NCI-H2171 (cell line): ENCODE measurements around the gene CABLES2.

Experiments used
- DNase-seq: peaks from one replicate; lab custom pipeline; 2025; lab: John Stamatoyannopoulos, UW

Gene CABLES2

GRCh38 chr20:62417981-62418708 is 11.1 kb upstream of the CABLES2 start:
- no peak for DNase-seq

GRCh38 chr20:62416651-62417637 is 9.9 kb upstream of the CABLES2 start:
- DNase-seq: no peak

- DNase-seq: no peak
Observed at GRCh38 chr20:62415354-62416111, 8.4 kb upstream of the CABLES2 start.

GRCh38 chr20:62413896-62414481 is 6.9 kb upstream of the CABLES2 start:
- no peak for DNase-seq

GRCh38 chr20:62413025-62413570 is 6.0 kb upstream of the CABLES2 start:
- DNase-seq: no peak

- DNase-seq: no peak
Observed at GRCh38 chr20:62412194-62413024, 5.3 kb upstream of the CABLES2 start.

- DNase-seq: no peak
Observed at GRCh38 chr20:62411479-62412193, 4.6 kb upstream of the CABLES2 start.

GRCh38 chr20:62410746-62411478 is 3.8 kb upstream of the CABLES2 start:
- no peak for DNase-seq

GRCh38 chr20:62409931-62410745 is 3.1 kb upstream of the CABLES2 start:
- DNase-seq: peak; percentile 53

GRCh38 chr20:62409086-62409853 is 2.2 kb upstream of the CABLES2 start:
- no peak for DNase-seq

- no peak for DNase-seq
Observed at GRCh38 chr20:62408640-62409039, 1.6 kb upstream of the CABLES2 start.

- no peak for DNase-seq
Observed at GRCh38 chr20:62408055-62408454, 970 bp upstream of the CABLES2 start.

GRCh38 chr20:62406635-62407176 is 379 bp downstream of the CABLES2 start:
- no peak for DNase-seq

- no peak for DNase-seq
Observed at GRCh38 chr20:62405981-62406513, 1.0 kb downstream of the CABLES2 start.

GRCh38 chr20:62405108-62405980 is 1.7 kb downstream of the CABLES2 start:
- no peak for DNase-seq

GRCh38 chr20:62404761-62405107 is 2.4 kb downstream of the CABLES2 start:
- DNase-seq: no peak
